ENCODE data around the gene SHOX. TPM values are rescaled to one million over a fixed set of nuclear protein-coding genes. Genes with fewer than 3 reads are reported as not detected.

The SHOX gene
- total RNA-seq, 2 donors from 2014 or later: not detected

- Histone ChIP-seq H3K9ac (ENCODE audit: extremely low read depth, low read length, poor library complexity, severe bottlenecking) (no peak overlapping the region), H3K27me3 (ENCODE audit: control insufficient read depth, insufficient read depth, low read length, poor library complexity, severe bottlenecking) (peaks cover 85% of the 10 kb centered on the region), H3K4me3 (ENCODE audit: low read length) (no peak overlapping the region), H3K36me3 (ENCODE audit: control insufficient read depth, insufficient read depth, low read length) (no peaks in the 10 kb centered on the region), H3K9me3 (ENCODE audit: control insufficient read depth, low read length) (no peaks in the 10 kb centered on the region), H3K4me1 (ENCODE audit: control insufficient read depth, insufficient read depth, low read length) (no peaks in the 10 kb centered on the region), H3K27ac (ENCODE audit: low read depth, low read length) (no peak overlapping the region)
- Mint-ChIP-seq H3K4me1 (peaks cover 3% of the 10 kb centered on the region), H3K36me3 (ENCODE audit: low read depth) (no peaks in the 10 kb centered on the region), H3K4me3 (no peak overlapping the region), H3K9me3 (no peaks in the 10 kb centered on the region), H3K27me3 (ENCODE audit: insufficient read depth) (peaks cover 97% of the 10 kb centered on the region), H3K27ac (no peak overlapping the region)
- DNase-seq: peak; percentile 46
- 13 to 52% methylated on average over 3 to 50 of the region's 54 CpGs for WGBS, 2 experiments (ENCODE audit: insufficient coverage in 1 of 2, insufficient read length in 1 of 2)
- TF ChIP-seq CTCF (conservative IDR thresholded peaks at IDR 0.05): no peak
Measured at GRCh38 chrX:618761-619450, 11.7 kb upstream of the SHOX start.

GRCh38 chrX:619451-619811, 11.2 kb upstream of the SHOX start:
- no peak for DNase-seq
- Histone ChIP-seq H3K4me1 (ENCODE audit: control insufficient read depth, insufficient read depth, low read length) (no peaks in the 10 kb centered on the region), H3K4me3 (ENCODE audit: low read length) (no peak overlapping the region), H3K9me3 (ENCODE audit: control insufficient read depth, low read length) (no peaks in the 10 kb centered on the region), H3K27me3 (ENCODE audit: control insufficient read depth, insufficient read depth, low read length, poor library complexity, severe bottlenecking) (peaks cover 85% of the 10 kb centered on the region), H3K27ac (ENCODE audit: low read depth, low read length) (no peak overlapping the region), H3K9ac (ENCODE audit: extremely low read depth, low read length, poor library complexity, severe bottlenecking) (no peak overlapping the region), H3K36me3 (ENCODE audit: control insufficient read depth, insufficient read depth, low read length) (no peaks in the 10 kb centered on the region)
- Mint-ChIP-seq H3K4me3 (no peak overlapping the region), H3K27ac (no peak overlapping the region), H3K9me3 (no peaks in the 10 kb centered on the region), H3K4me1 (peaks cover 3% of the 10 kb centered on the region), H3K36me3 (ENCODE audit: low read depth) (no peaks in the 10 kb centered on the region), H3K27me3 (ENCODE audit: insufficient read depth) (peaks cover 97% of the 10 kb centered on the region)
- no peak for TF ChIP-seq CTCF (conservative IDR thresholded peaks at IDR 0.05)
- WGBS, 2 experiments (ENCODE audit: insufficient coverage in 1 of 2, insufficient read length in 1 of 2): 2 to 6% methylated on average over 7 to 19 of the region's 23 CpGs

- Mint-ChIP-seq H3K36me3 (ENCODE audit: low read depth) (no peaks in the 10 kb centered on the region), H3K4me3 (no peak overlapping the region), H3K27ac (no peak overlapping the region), H3K9me3 (no peaks in the 10 kb centered on the region), H3K4me1 (peaks cover 3% of the 10 kb centered on the region), H3K27me3 (ENCODE audit: insufficient read depth) (peaks cover 97% of the 10 kb centered on the region)
- H3K9me3 ChIP-seq (ENCODE audit: control insufficient read depth, low read length): no peaks in the 10 kb centered on the region
- no peak overlapping the region for H3K27ac ChIP-seq (ENCODE audit: low read depth, low read length)
- 4 to 6% methylated on average over 36 to 48 of the region's 48 CpGs for WGBS, 2 experiments (ENCODE audit: insufficient coverage in 1 of 2, insufficient read length in 1 of 2)
- no peak overlapping the region for H3K4me3 ChIP-seq (ENCODE audit: low read length)
- H3K4me1 ChIP-seq (ENCODE audit: control insufficient read depth, insufficient read depth, low read length): no peaks in the 10 kb centered on the region
- H3K36me3 ChIP-seq (ENCODE audit: control insufficient read depth, insufficient read depth, low read length): no peaks in the 10 kb centered on the region
- TF ChIP-seq CTCF (conservative IDR thresholded peaks at IDR 0.05): no peak
- H3K9ac ChIP-seq (ENCODE audit: extremely low read depth, low read length, poor library complexity, severe bottlenecking): no peak overlapping the region
- peak; percentile 53 for DNase-seq
- H3K27me3 ChIP-seq (ENCODE audit: control insufficient read depth, insufficient read depth, low read length, poor library complexity, severe bottlenecking): peaks cover 88% of the 10 kb centered on the region
Measured at GRCh38 chrX:619812-620531, 10.6 kb upstream of the SHOX start.

Measured in endodermal cell (in vitro differentiated cells).